ENCODE data around the gene LIFR. TPM values are rescaled to one million over a fixed set of nuclear protein-coding genes. Genes with fewer than 3 reads are reported as not detected.

LIFR gene
- polyA plus RNA-seq, 2 of the 4 experiments (the other 2 are of a cell fraction), result 3.8 to 7.9 TPM

DNA sequence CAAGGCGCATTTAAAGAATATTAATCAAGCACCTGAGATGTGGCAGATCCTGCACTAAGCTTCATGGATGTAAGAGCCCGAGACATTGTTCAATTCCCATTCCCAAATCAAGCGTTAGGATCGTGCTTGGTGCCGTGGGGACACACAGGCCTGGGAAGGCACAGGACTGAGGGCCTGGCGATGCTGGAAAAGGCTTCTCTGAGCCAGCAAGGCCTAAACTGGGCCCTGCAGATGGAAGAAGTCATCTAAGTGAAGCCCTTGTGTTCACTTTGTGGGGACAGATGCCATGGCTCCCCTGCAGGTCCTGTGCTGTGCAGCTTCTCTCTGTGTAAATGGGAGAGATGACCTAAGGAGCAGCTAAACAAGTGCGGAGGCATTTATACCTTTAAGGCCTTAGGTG lies 83.9 kb downstream of the LIFR start (continued):
- no peak for TF ChIP-seq EHMT2 (IDR thresholded peaks at IDR 0.05; ENCODE audit: low read depth)

DNA sequence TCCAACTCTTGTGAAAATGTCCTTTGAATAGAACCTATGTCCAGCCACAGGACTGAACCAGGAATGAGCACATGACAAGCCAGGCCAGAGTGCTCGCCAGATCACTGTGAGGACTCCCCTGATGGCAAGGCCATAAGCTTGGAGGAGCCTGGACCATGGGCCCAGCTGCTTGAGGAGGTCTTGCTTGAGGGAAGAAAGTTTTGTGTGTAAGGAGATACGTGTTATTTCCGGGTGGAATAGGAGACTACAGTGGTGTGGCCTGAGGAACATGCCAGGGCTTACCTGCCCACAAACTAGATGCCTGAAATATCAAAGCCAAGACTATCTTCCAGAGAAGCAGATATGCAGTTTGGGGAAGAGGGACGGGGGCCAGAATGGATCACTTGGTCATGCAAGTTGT lies 84.7 kb downstream of the LIFR start:
- no peak for FAIRE-seq
- Histone ChIP-seq H3K4me1 (peaks cover 23% of the 10 kb centered on the region), H3K4me3 (no peak overlapping the region), H3K4me2 (no peak overlapping the region), H3K9me3 (no peaks in the 10 kb centered on the region), H3K27ac (no peak overlapping the region)
- ChIA-PET CTCF (interaction anchor here (1.2 kb wide), 1 partner anchor 338 kb away, joined by 4 read pairs; no protein-coding TSS in a partner anchor), POLR2A (no interaction called here)
- TF ChIP-seq HDAC2 (IDR thresholded peaks at IDR 0.05) (no peak), ZSCAN20 (CRISPR knock-in tag; IDR thresholded peaks at IDR 0.05) (no peak), POLR2AphosphoS2 (conservative IDR thresholded peaks at IDR 0.05; ENCODE audit: low read length) (no peak), ESRRA (IDR thresholded peaks at IDR 0.05; ENCODE audit: borderline replicate concordance, low read length) (no peak), JUNB (IDR thresholded peaks at IDR 0.05) (no peak), HOXA7 (CRISPR knock-in tag; IDR thresholded peaks at IDR 0.05) (no peak)
- TF ChIP-seq, protein P1, sequence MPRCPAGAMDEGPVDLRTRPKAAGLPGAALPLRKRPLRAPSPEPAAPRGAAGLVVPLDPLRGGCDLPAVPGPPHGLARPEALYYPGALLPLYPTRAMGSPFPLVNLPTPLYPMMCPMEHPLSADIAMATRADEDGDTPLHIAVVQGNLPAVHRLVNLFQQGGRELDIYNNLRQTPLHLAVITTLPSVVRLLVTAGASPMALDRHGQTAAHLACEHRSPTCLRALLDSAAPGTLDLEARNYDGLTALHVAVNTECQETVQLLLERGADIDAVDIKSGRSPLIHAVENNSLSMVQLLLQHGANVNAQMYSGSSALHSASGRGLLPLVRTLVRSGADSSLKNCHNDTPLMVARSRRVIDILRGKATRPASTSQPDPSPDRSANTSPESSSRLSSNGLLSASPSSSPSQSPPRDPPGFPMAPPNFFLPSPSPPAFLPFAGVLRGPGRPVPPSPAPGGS (IDR thresholded peaks at IDR 0.05), result no peak
- TF ChIP-seq, protein P2, sequence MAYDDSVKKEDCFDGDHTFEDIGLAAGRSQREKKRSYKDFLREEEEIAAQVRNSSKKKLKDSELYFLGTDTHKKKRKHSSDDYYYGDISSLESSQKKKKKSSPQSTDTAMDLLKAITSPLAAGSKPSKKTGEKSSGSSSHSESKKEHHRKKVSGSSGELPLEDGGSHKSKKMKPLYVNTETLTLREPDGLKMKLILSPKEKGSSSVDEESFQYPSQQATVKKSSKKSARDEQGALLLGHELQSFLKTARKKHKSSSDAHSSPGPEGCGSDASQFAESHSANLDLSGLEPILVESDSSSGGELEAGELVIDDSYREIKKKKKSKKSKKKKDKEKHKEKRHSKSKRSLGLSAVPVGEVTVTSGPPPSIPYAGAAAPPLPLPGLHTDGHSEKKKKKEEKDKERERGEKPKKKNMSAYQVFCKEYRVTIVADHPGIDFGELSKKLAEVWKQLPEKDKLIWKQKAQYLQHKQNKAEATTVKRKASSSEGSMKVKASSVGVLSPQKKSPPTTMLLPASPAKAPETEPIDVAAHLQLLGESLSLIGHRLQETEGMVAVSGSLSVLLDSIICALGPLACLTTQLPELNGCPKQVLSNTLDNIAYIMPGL (CRISPR knock-in tag; IDR thresholded peaks at IDR 0.05; ENCODE audit: borderline replicate concordance), result no peak
- DNase-seq (ENCODE audit: low read depth in 1 of 2, low spot score in 1 of 2), result no peak
- 85% methylated on average over 4 of the region's 4 CpGs for WGBS (ENCODE audit: missing lambda C conversion rate)
- ATAC-seq, result no peak

GRCh38 chr5:38469707-38470267 lies 86.7 kb downstream of the LIFR start:
- no peak overlapping the region for H3K4me2 ChIP-seq
- H3K9me3 ChIP-seq, result no peaks in the 10 kb centered on the region
- FAIRE-seq, result no peak
- CTCF ChIA-PET, result interaction anchor here (1.0 to 8.2 kb wide), 5 partner anchors 11 to 340 kb away, joined by 3 to 74 read pairs (median 3); no protein-coding TSS in a partner anchor
- H3K4me3 ChIP-seq, result no peak overlapping the region
- 92% methylated on average over 11 of the region's 11 CpGs for WGBS (ENCODE audit: missing lambda C conversion rate)
- POLR2A ChIA-PET, result no interaction called here
- peaks cover 37% of the 10 kb centered on the region for H3K4me1 ChIP-seq
- H3K27ac ChIP-seq, result peak overlapping the region in 1 of 2 experiments; percentile 83; a peak in 3 of 6 replicates
- TF ChIP-seq, protein P2 (CRISPR knock-in tag; IDR thresholded peaks at IDR 0.05; ENCODE audit: borderline replicate concordance), result no peak
- TF ChIP-seq EHF (CRISPR knock-in tag; IDR thresholded peaks at IDR 0.05), result no peak
- no peak for TF ChIP-seq ESRRA (IDR thresholded peaks at IDR 0.05; ENCODE audit: borderline replicate concordance, low read length)
- TF ChIP-seq NFE2L2 (conservative IDR thresholded peaks at IDR 0.05; ENCODE audit: low read length), result no peak
- no peak for TF ChIP-seq POLR2AphosphoS2 (conservative IDR thresholded peaks at IDR 0.05; ENCODE audit: low read length)
- TF ChIP-seq POLR2A (IDR thresholded peaks at IDR 0.05; ENCODE audit: low read length), result no peak
- TF ChIP-seq CBX2 (IDR thresholded peaks at IDR 0.05; ENCODE audit: borderline replicate concordance, low read depth), result no peak
- no peak for TF ChIP-seq MAZ (IDR thresholded peaks at IDR 0.05; ENCODE audit: borderline replicate concordance, low read depth, low read length)
- TF ChIP-seq CHD4 (IDR thresholded peaks at IDR 0.05; ENCODE audit: borderline replicate concordance), result no peak
- no peak for TF ChIP-seq ZSCAN20 (CRISPR knock-in tag; IDR thresholded peaks at IDR 0.05)
- TF ChIP-seq SREBF2 (IDR thresholded peaks at IDR 0.05), result no peak
- no peak for TF ChIP-seq EHMT2 (IDR thresholded peaks at IDR 0.05; ENCODE audit: low read depth)
- no peak for TF ChIP-seq GATA3 (IDR thresholded peaks at IDR 0.05; ENCODE audit: borderline replicate concordance)
- TF ChIP-seq CEBPB (IDR thresholded peaks at IDR 0.05), result no peak
- TF ChIP-seq ATOH8 (CRISPR knock-in tag; IDR thresholded peaks at IDR 0.05; ENCODE audit: low read depth), result no peak
- no peak for TF ChIP-seq BHLHE40 (IDR thresholded peaks at IDR 0.05; ENCODE audit: low read depth, low read length)
- no peak for TF ChIP-seq MYC (IDR thresholded peaks at IDR 0.05; ENCODE audit: borderline replicate concordance, low read length)
- no peak for DNase-seq (ENCODE audit: low read depth in 1 of 2, low spot score in 1 of 2)
- no peak for ATAC-seq

All from A549 (cell line).